Fibroblast of lung (primary cell): ENCODE measurements around the gene ATP4A. TPM values are rescaled to one million over a fixed set of nuclear protein-coding genes. Genes with fewer than 3 reads are reported as not detected.

Experiments
- DNase-seq, 2 donors: peaks; one replicate each; pipeline versions ENCODE4 v3.0.0 to v3.0.0-alpha.2; 2010; ENCODE audit warnings: low read depth in 2 of 2
- H2AFZ ChIP-seq: 2 replicates; pipeline ENCODE4 v1.5.1; 2012; ENCODE audit warnings: low read length, control low read depth, inconsistent platforms
- H3K27ac ChIP-seq: 2 replicates; pipeline ENCODE4 v1.5.1; 2011; ENCODE audit warnings: low read length, control low read depth; ENCODE audit not compliant: insufficient read depth
- H3K27me3 ChIP-seq: 2 replicates; pipeline ENCODE4 v1.5.1; 2011; ENCODE audit warnings: mild to moderate bottlenecking, low read length; ENCODE audit not compliant: control insufficient read depth, insufficient read depth
- H3K36me3 ChIP-seq: 2 replicates; pipeline ENCODE4 v1.5.1; 2011; ENCODE audit warnings: low read length; ENCODE audit not compliant: control insufficient read depth, insufficient read depth
- H3K4me1 ChIP-seq: 2 replicates; pipeline ENCODE4 v1.5.1; 2011; ENCODE audit warnings: low read length; ENCODE audit not compliant: control insufficient read depth, insufficient read depth; ENCODE audit errors: extremely low read depth
- H3K4me2 ChIP-seq: 2 replicates; pipeline ENCODE4 v1.5.1; 2011; ENCODE audit warnings: low read length, control low read depth; ENCODE audit not compliant: insufficient read depth; ENCODE audit errors: extremely low read depth
- H3K4me3 ChIP-seq, 4 experiments: fragments of 200-600 bp in 1 of 4; sonication (generic) in 1 of 4; replicated peaks in 1 of 4; 2 replicates each; pipeline ENCODE4 v1.5.1; 2011 to 2016; ENCODE audit warnings: low read length in 4 of 4, low read depth in 3 of 4, mild to moderate bottlenecking in 3 of 4, control low read depth in 2 of 4, inconsistent platforms in 1 of 4, mixed read lengths in 1 of 4; ENCODE audit not compliant: insufficient read depth in 1 of 4; ENCODE audit errors: control extremely low read depth in 1 of 4
- H3K79me2 ChIP-seq: 2 replicates; pipeline ENCODE4 v1.5.1; 2012; ENCODE audit warnings: mild to moderate bottlenecking, low read length, inconsistent platforms; ENCODE audit not compliant: control insufficient read depth, insufficient read depth
- H3K9ac ChIP-seq: 2 replicates; pipeline ENCODE4 v1.5.1; 2011; ENCODE audit warnings: mild to moderate bottlenecking, low read length, control low read depth; ENCODE audit not compliant: insufficient read depth
- H3K9me3 ChIP-seq: 2 replicates; pipeline ENCODE4 v1.5.1; 2012; ENCODE audit warnings: low read depth, low read length; ENCODE audit not compliant: control insufficient read depth, insufficient read depth
- H4K20me1 ChIP-seq: 2 replicates; pipeline ENCODE4 v1.5.1; 2011; ENCODE audit warnings: low read length; ENCODE audit not compliant: control insufficient read depth, insufficient read depth; ENCODE audit errors: extremely low read depth
- CTCF ChIP-seq, 2 donors: IDR thresholded peaks in 1 of 2; conservative IDR thresholded peaks in 1 of 2; 1 replicate in 1 of 2; 2 replicates in 1 of 2; pipeline ENCODE4 v1.5.1; 2011 to 2012; ENCODE audit warnings: low read length in 2 of 2, control low read depth in 1 of 2, inconsistent platforms in 1 of 2, low read depth in 1 of 2, mild to moderate bottlenecking in 1 of 2
- EZH2 ChIP-seq: IDR thresholded peaks from 2 replicates; pipeline ENCODE4 v1.5.1; 2012; ENCODE audit warnings: low read length, control low read depth, mild to moderate bottlenecking; ENCODE audit errors: missing control alignments
- polyA plus RNA-seq, 2 donors: library from polyadenylated mRNA; depleted of rRNA in 1 of 2; stranded (reverse) in 1 of 2; unstranded in 1 of 2; fragments of >200 nt; gene quantifications; 2 replicates each; pipeline ENCODE4 v1.2.1, GENCODE V29; 2011 to 2012; ENCODE audit warnings: missing spikeins in 1 of 2
- total RNA-seq: library from RNA; depleted of rRNA; stranded (reverse); fragments of >200 nt; gene quantifications from 2 replicates; pipeline ENCODE4 v1.2.1, GENCODE V29; 2014

The ATP4A gene
- total and polyA plus RNA-seq, 2 donors (not counting 1 experiment from before 2014, with no cell fraction given): not detected

- peaks cover 13% of the 10 kb centered on the region for H3K4me1 ChIP-seq
- H4K20me1 ChIP-seq: no peaks in the 10 kb centered on the region
- DNase-seq: peak; percentile 11 to 41
- TF ChIP-seq EZH2: no peak
- TF ChIP-seq CTCF (conservative IDR thresholded peaks at IDR 0.05 in 1 of 2, IDR thresholded peaks at IDR 0.05 in 1 of 2; ENCODE audit: low read depth in 1 of 2, low read length in 2 of 2): peak in 1 of 2 donors; percentile 3
- no peaks in the 10 kb centered on the region for H3K36me3 ChIP-seq
- H3K4me2 ChIP-seq: no peak within 1 kb of the TSS
- H3K27me3 ChIP-seq: peaks cover 17% of the 10 kb centered on the region
- no peaks in the 10 kb centered on the region for H3K9me3 ChIP-seq
- no peak within 1 kb of the TSS for H3K4me3 ChIP-seq
- H3K27ac ChIP-seq: no peak within 1 kb of the TSS
- peak within 1 kb of the TSS; percentile 43 for H3K9ac ChIP-seq
- H2AFZ ChIP-seq: no peak within 1 kb of the TSS
- H3K79me2 ChIP-seq: no peaks in the 10 kb centered on the region
Measured at GRCh38 chr19:35513628-35514281, 49.7 kb downstream of the ATP4A start, which contains the start of gene DMKN. Gene DMKN (minus strand): TSS chr19:35513649. CDS start chr19:35513475, 174 bp downstream.

GRCh38 chr19:35512831-35513627, 50.4 kb downstream of the ATP4A start:
- no peaks in the 10 kb centered on the region for H4K20me1 ChIP-seq
- TF ChIP-seq EZH2 (no peak), CTCF (conservative IDR thresholded peaks at IDR 0.05 in 1 of 2, IDR thresholded peaks at IDR 0.05 in 1 of 2; ENCODE audit: low read depth in 1 of 2, low read length in 2 of 2) (no peak)
- no peak overlapping the region for H3K9ac ChIP-seq
- H3K79me2 ChIP-seq: no peaks in the 10 kb centered on the region
- H2AFZ ChIP-seq: no peak overlapping the region
- DNase-seq: no peak
- H3K4me3 ChIP-seq: no peak overlapping the region
- H3K36me3 ChIP-seq: no peaks in the 10 kb centered on the region
- H3K27me3 ChIP-seq: peaks cover 17% of the 10 kb centered on the region
- no peak overlapping the region for H3K4me2 ChIP-seq
- H3K9me3 ChIP-seq: no peaks in the 10 kb centered on the region
- H3K27ac ChIP-seq: no peak overlapping the region
- peaks cover 12% of the 10 kb centered on the region for H3K4me1 ChIP-seq

- H4K20me1 ChIP-seq: no peaks in the 10 kb centered on the region
Measured at GRCh38 chr19:35511337-35511736, 52.1 kb downstream of the ATP4A start.

More at GRCh38 chr19:35511337-35511736, 52.1 kb downstream of the ATP4A start:
- Histone ChIP-seq H3K79me2 (no peaks in the 10 kb centered on the region), H3K9ac (no peak overlapping the region), H3K36me3 (no peaks in the 10 kb centered on the region), H3K9me3 (no peaks in the 10 kb centered on the region), H2AFZ (no peak overlapping the region), H3K4me1 (peaks cover 10% of the 10 kb centered on the region), H3K4me2 (no peak overlapping the region), H3K27me3 (peaks cover 23% of the 10 kb centered on the region), H3K4me3 (no peak overlapping the region), H3K27ac (no peak overlapping the region)
- TF ChIP-seq CTCF (conservative IDR thresholded peaks at IDR 0.05 in 1 of 2, IDR thresholded peaks at IDR 0.05 in 1 of 2; ENCODE audit: low read depth in 1 of 2, low read length in 2 of 2): no peak
- no peak for TF ChIP-seq EZH2
- no peak for DNase-seq
